ENCODE measurements around the gene NEFH. TPM values are rescaled to one million over a fixed set of nuclear protein-coding genes. Genes with fewer than 3 reads are reported as not detected.

The NEFH gene
- total and polyA plus RNA-seq, 2 donors (not counting 1 experiment from before 2014, with no cell fraction given) = 0.04 to 0.10 TPM

DNA sequence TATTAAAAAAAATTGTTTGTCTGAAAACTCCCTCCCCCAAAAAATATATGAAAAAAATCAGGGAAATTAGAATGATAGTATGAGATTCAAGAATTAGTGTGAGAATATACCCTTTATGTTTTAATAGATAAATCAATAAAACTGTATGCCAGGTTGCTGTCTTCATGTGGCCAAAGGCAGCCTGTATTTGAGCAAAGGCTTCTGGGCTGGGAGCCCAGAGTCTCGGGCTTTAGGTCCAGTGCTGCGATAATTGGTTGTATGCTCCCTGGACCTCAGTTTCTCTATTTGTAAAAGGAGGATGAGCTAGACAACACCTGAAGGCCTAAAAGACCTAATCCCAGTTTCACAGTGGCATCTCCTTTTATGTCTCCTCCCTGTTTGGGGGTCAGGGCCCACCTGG is 43.7 kb downstream of the NEFH start:
- DNase-seq = no peak
- ChIA-PET POLR2A (no interaction called here), CTCF (interaction anchor here (0.6 to 3.4 kb wide), 15 partner anchors 21 to 220 kb away, joined by 3 to 106 read pairs (median 5); partner anchors contain the start of genes AP1B1, GAS2L1 and THOC5)
- Histone ChIP-seq H4K20me1 (ENCODE audit: control insufficient read depth, insufficient read depth, low read length, poor library complexity, severe bottlenecking) (no peaks in the 10 kb centered on the region), H3K4me3 (ENCODE audit: control extremely low read depth in 1 of 5, extremely low read depth in 1 of 5, insufficient read depth in 1 of 5, low read depth in 2 of 5, low read length in 4 of 5) (no peak overlapping the region), H3K27me3 (replicated peaks in 1 of 4; ENCODE audit: control extremely low read depth in 1 of 4, control insufficient read depth in 3 of 4, insufficient read depth in 4 of 4, low read length in 3 of 4) (no peaks in the 10 kb centered on the region), H3K4me2 (replicated peaks; ENCODE audit: low read depth, low read length, poor library complexity, severe bottlenecking) (no peak overlapping the region), H3K27ac (ENCODE audit: low read length in 2 of 2) (no peak overlapping the region), H3K79me2 (ENCODE audit: control insufficient read depth, insufficient read depth, low read length) (peaks cover 7% of the 10 kb centered on the region), H3K4me1 (ENCODE audit: control insufficient read depth in 2 of 2, insufficient read depth in 2 of 2, low read length in 2 of 2) (no peaks in the 10 kb centered on the region), H3K9me3 (ENCODE audit: control extremely low read depth in 1 of 3, control insufficient read depth in 2 of 3, insufficient read depth in 1 of 3, low read length in 2 of 3) (no peaks in the 10 kb centered on the region), H3K9ac (ENCODE audit: low read length) (no peak overlapping the region), H3K36me3 (replicated peaks in 1 of 2; ENCODE audit: control extremely low read depth in 1 of 2, control insufficient read depth in 1 of 2, extremely low read depth in 1 of 2, insufficient read depth in 2 of 2, low read length in 1 of 2) (peaks cover 23 to 84% of the 10 kb centered on the region in 2 experiments), H2AFZ (ENCODE audit: insufficient read depth, low read depth, low read length, poor library complexity, severe bottlenecking) (no peak overlapping the region)
- no peaks in the 10 kb centered on the region for H3K9me3 Mint-ChIP-seq (ENCODE audit: insufficient read depth)
- TF ChIP-seq EZH2 (IDR thresholded peaks at IDR 0.05; ENCODE audit: borderline replicate concordance, insufficient read depth, low read depth, low read length, poor library complexity, severe bottlenecking) = no peak
- TF ChIP-seq, protein P1, sequence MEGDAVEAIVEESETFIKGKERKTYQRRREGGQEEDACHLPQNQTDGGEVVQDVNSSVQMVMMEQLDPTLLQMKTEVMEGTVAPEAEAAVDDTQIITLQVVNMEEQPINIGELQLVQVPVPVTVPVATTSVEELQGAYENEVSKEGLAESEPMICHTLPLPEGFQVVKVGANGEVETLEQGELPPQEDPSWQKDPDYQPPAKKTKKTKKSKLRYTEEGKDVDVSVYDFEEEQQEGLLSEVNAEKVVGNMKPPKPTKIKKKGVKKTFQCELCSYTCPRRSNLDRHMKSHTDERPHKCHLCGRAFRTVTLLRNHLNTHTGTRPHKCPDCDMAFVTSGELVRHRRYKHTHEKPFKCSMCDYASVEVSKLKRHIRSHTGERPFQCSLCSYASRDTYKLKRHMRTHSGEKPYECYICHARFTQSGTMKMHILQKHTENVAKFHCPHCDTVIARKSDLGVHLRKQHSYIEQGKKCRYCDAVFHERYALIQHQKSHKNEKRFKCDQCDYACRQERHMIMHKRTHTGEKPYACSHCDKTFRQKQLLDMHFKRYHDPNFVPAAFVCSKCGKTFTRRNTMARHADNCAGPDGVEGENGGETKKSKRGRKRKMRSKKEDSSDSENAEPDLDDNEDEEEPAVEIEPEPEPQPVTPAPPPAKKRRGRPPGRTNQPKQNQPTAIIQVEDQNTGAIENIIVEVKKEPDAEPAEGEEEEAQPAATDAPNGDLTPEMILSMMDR (IDR thresholded peaks at IDR 0.05) = no peak
- no peak for ATAC-seq (ENCODE audit: low read depth)
- no peak overlapping the region for H3K27ac Mint-ChIP-seq
- no peaks in the 10 kb centered on the region for H3K27me3 Mint-ChIP-seq
- WGBS (ENCODE audit: insufficient coverage) = 100% methylated on average over 2 of the region's 2 CpGs
- H3K4me3 Mint-ChIP-seq = no peak overlapping the region
- H3K4me1 Mint-ChIP-seq = no peaks in the 10 kb centered on the region
- intact Hi-C loops (cut with micrococcal nuclease) = loop anchor here (1.0 kb wide), 1 partner anchor 128 kb away; no protein-coding TSS in a partner anchor

DNA sequence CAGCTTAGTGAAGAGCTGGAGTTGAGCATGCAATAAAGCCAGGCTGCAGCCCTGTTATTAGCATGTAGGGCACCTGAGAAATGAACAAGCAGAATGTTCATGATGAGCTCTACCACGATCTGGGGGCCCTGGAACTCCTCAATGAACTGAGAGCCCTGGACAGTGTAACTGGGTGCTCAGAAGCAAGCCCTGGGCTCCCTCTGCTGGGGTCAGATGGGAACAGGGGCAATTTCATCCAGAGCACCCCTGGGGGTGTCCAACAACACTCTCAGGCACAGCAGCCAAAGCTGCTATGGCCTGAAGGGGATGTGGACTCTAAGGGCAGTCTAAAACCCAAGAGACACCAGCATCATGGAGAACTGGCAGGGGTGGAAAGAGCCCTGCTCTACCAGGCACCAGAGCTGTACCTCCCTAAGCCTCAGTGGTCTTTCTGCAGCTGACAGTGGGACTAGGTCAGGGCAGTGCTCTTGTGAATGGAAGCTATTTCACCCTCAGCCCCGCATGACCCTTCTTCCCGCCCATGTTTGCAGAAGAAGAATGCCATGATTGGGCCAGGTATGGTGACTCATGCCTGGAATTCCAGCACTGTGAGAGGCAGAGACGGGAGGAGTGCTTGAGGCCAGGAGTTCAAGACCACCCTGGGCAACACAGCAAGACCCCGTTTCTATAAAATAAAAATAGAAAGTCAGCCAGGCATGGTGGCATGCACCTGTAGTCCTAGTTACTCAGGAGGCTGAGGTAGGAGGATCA is 44.6 kb downstream of the NEFH start:
- ChIA-PET POLR2A (no interaction called here), CTCF (interaction anchor here (0.6 to 3.4 kb wide), 18 partner anchors 22 to 220 kb away, joined by 3 to 106 read pairs (median 4); partner anchors contain the start of genes AP1B1, GAS2L1 and THOC5)
- WGBS (ENCODE audit: insufficient coverage) = 90% methylated on average over 4 of the region's 5 CpGs
- H3K4me1 Mint-ChIP-seq = no peaks in the 10 kb centered on the region
- H3K9me3 Mint-ChIP-seq (ENCODE audit: insufficient read depth) = no peaks in the 10 kb centered on the region
- H3K27ac ChIP-seq (ENCODE audit: low read length in 2 of 2) = no peak overlapping the region
- ATAC-seq (ENCODE audit: low read depth) (peak; percentile 91), DNase-seq (peak; percentile 61)
- intact Hi-C loops (cut with micrococcal nuclease) = loop anchor here (1.0 kb wide), 1 partner anchor 129 kb away; no protein-coding TSS in a partner anchor
- H3K36me3 ChIP-seq (replicated peaks in 1 of 2; ENCODE audit: control extremely low read depth in 1 of 2, control insufficient read depth in 1 of 2, extremely low read depth in 1 of 2, insufficient read depth in 2 of 2, low read length in 1 of 2) = peaks cover 16 to 83% of the 10 kb centered on the region in 2 experiments
- H3K4me3 ChIP-seq (ENCODE audit: control extremely low read depth in 1 of 5, extremely low read depth in 1 of 5, insufficient read depth in 1 of 5, low read depth in 2 of 5, low read length in 4 of 5) = no peak overlapping the region
- H3K27me3 Mint-ChIP-seq = no peaks in the 10 kb centered on the region
- no peaks in the 10 kb centered on the region for H4K20me1 ChIP-seq (ENCODE audit: control insufficient read depth, insufficient read depth, low read length, poor library complexity, severe bottlenecking)
- no peak overlapping the region for H3K4me3 Mint-ChIP-seq
- no peak for TF ChIP-seq EZH2 (IDR thresholded peaks at IDR 0.05; ENCODE audit: borderline replicate concordance, insufficient read depth, low read depth, low read length, poor library complexity, severe bottlenecking)
- TF ChIP-seq, protein P1 (IDR thresholded peaks at IDR 0.05) = peak; percentile 63
- H3K4me2 ChIP-seq (replicated peaks; ENCODE audit: low read depth, low read length, poor library complexity, severe bottlenecking) = no peak overlapping the region
- no peak overlapping the region for H2AFZ ChIP-seq (ENCODE audit: insufficient read depth, low read depth, low read length, poor library complexity, severe bottlenecking)
- H3K27me3 ChIP-seq (replicated peaks in 1 of 4; ENCODE audit: control extremely low read depth in 1 of 4, control insufficient read depth in 3 of 4, insufficient read depth in 4 of 4, low read length in 3 of 4) = no peaks in the 10 kb centered on the region
- H3K9me3 ChIP-seq (ENCODE audit: control extremely low read depth in 1 of 3, control insufficient read depth in 2 of 3, insufficient read depth in 1 of 3, low read length in 2 of 3) = no peaks in the 10 kb centered on the region
- H3K9ac ChIP-seq (ENCODE audit: low read length) = no peak overlapping the region
- H3K79me2 ChIP-seq (ENCODE audit: control insufficient read depth, insufficient read depth, low read length) = peaks cover 7% of the 10 kb centered on the region
- no peaks in the 10 kb centered on the region for H3K4me1 ChIP-seq (ENCODE audit: control insufficient read depth in 2 of 2, insufficient read depth in 2 of 2, low read length in 2 of 2)
- H3K27ac Mint-ChIP-seq = no peak overlapping the region
